ENCODE data around the gene IGLL5.
"Not testable (repeated sequence)": the region's sequence is repeated elsewhere in the genome, so short reads cannot be mapped to it uniquely, and the experiment has no call there.

Gene IGLL5

GRCh38 chr22:22916952-22917290 is 29.3 kb downstream of the IGLL5 start:
- no peak for DNase-seq

GRCh38 chr22:22917377-22917776 is 29.8 kb downstream of the IGLL5 start:
- no peak for DNase-seq

- DNase-seq: no peak
Observed at GRCh38 chr22:22918297-22918965, 30.8 kb downstream of the IGLL5 start.

- DNase-seq: no peak
Observed at GRCh38 chr22:22919041-22919440, 31.4 kb downstream of the IGLL5 start.

GRCh38 chr22:22920104-22920654 is 32.6 kb downstream of the IGLL5 start:
- DNase-seq: no peak

GRCh38 chr22:22920910-22921550 is 33.4 kb downstream of the IGLL5 start:
- DNase-seq: no peak

GRCh38 chr22:22921575-22921974 is 34.0 kb downstream of the IGLL5 start:
- DNase-seq: no peak

GRCh38 chr22:22922092-22922953 is 34.7 kb downstream of the IGLL5 start:
- DNase-seq: not testable (repeated sequence)

- DNase-seq: no peak
Observed at GRCh38 chr22:22922954-22923319, 35.3 kb downstream of the IGLL5 start.

- no peak for DNase-seq
Observed at GRCh38 chr22:22923379-22923778, 35.8 kb downstream of the IGLL5 start.

- no peak for DNase-seq
Observed at GRCh38 chr22:22923930-22924329, 36.3 kb downstream of the IGLL5 start.

- no peak for DNase-seq
Observed at GRCh38 chr22:22924369-22925145, 36.9 kb downstream of the IGLL5 start.

GRCh38 chr22:22925146-22925804 is 37.7 kb downstream of the IGLL5 start:
- DNase-seq: no peak

- DNase-seq: no peak
Observed at GRCh38 chr22:22925805-22926369, 38.3 kb downstream of the IGLL5 start.

- no peak for DNase-seq
Observed at GRCh38 chr22:22926370-22927195, 39.0 kb downstream of the IGLL5 start.

GRCh38 chr22:22927196-22927887 is 39.7 kb downstream of the IGLL5 start:
- no peak for DNase-seq

GRCh38 chr22:22927888-22928665 is 40.5 kb downstream of the IGLL5 start:
- no peak for DNase-seq

GRCh38 chr22:22928666-22929380 is 41.2 kb downstream of the IGLL5 start:
- DNase-seq: no peak
